ENCODE data around the gene TAS2R4. TPM values are rescaled to one million over a fixed set of nuclear protein-coding genes. Genes with fewer than 3 reads are reported as not detected.

The TAS2R4 gene
- total RNA-seq (2022; extraction: Qiagen RNA extraction; ENCODE audit: low read depth) = 0.09 to 0.27 TPM (median 0.15 TPM) in 5 replicates

GRCh38 chr7:141776374-141776773 is at the start of gene TAS2R4:
Gene TAS2R4, plus strand, starts transcription at chr7:141776674. Its CDS starts 1,815 bp downstream, at chr7:141778489.

GRCh38 chr7:141737836-141738591 is 38.5 kb upstream of the TAS2R4 start, which contains the start of gene SSBP1:
Gene SSBP1, plus strand, starts transcription at chr7:141738358. Its CDS starts 809 bp downstream, at chr7:141739167.

GRCh38 chr7:141763797-141764196 is 12.7 kb upstream of the TAS2R4 start, which contains the start of gene TAS2R3:
Gene TAS2R3, plus strand, starts transcription at chr7:141764097. Its CDS starts 62 bp downstream, at chr7:141764159.

GRCh38 chr7:141789917-141790316 is 13.4 kb downstream of the TAS2R4 start, which contains the start of gene TAS2R5:
Gene TAS2R5, plus strand, starts transcription at chr7:141790217. Its CDS starts 145 bp downstream, at chr7:141790362.

Other genes with a start within 250 kb of the TAS2R4 start
- gene AGK, start 225.3 kb upstream of the TAS2R4 start, total RNA-seq (2022; extraction: Qiagen RNA extraction; ENCODE audit: low read depth) = 28.0 to 33.8 TPM (median 29.1 TPM) in 5 replicates
- 4.4 to 7.1 TPM (median 6.4 TPM) in 5 replicates for gene DENND11, start 74.5 kb upstream of the TAS2R4 start, total RNA-seq (2022; extraction: Qiagen RNA extraction; ENCODE audit: low read depth)
- gene WEE2, start 68.3 kb upstream of the TAS2R4 start, total RNA-seq (2022; extraction: Qiagen RNA extraction; ENCODE audit: low read depth) = not detected in 5 replicates
- gene SSBP1, start 38.3 kb upstream of the TAS2R4 start, total RNA-seq (2022; extraction: Qiagen RNA extraction; ENCODE audit: low read depth) = 275 to 353 TPM (median 306 TPM) in 5 replicates
- not detected in 5 replicates for gene TAS2R3, start 12.6 kb upstream of the TAS2R4 start, total RNA-seq (2022; extraction: Qiagen RNA extraction; ENCODE audit: low read depth)
- gene TAS2R5, start 13.5 kb downstream of the TAS2R4 start, total RNA-seq (2022; extraction: Qiagen RNA extraction; ENCODE audit: low read depth) = 0.26 to 0.72 TPM (median 0.38 TPM) in 5 replicates
- not detected in 5 replicates for gene PRSS37, start 64.8 kb downstream of the TAS2R4 start, total RNA-seq (2022; extraction: Qiagen RNA extraction; ENCODE audit: low read depth)
- not detected in 5 replicates for gene OR9A4, start 139.7 kb downstream of the TAS2R4 start, total RNA-seq (2022; extraction: Qiagen RNA extraction; ENCODE audit: low read depth)
- not detected in 5 replicates for gene CLEC5A, start 170.3 kb downstream of the TAS2R4 start, total RNA-seq (2022; extraction: Qiagen RNA extraction; ENCODE audit: low read depth)
- gene TAS2R38, start 197.1 kb downstream of the TAS2R4 start, total RNA-seq (2022; extraction: Qiagen RNA extraction; ENCODE audit: low read depth) = not detected in 5 replicates
- gene MGAM, start 219.2 kb downstream of the TAS2R4 start, total RNA-seq (2022; extraction: Qiagen RNA extraction; ENCODE audit: low read depth) = 0.32 to 0.53 TPM (median 0.38 TPM) in 5 replicates

Data from A549 treated with RU486 at 1 μM for 4 hours (cell line).